UCSD-AML1 (cell line): ENCODE measurements around the gene AUTS2.

Experiments used
- DNase-seq: peaks from one replicate; lab custom pipeline; 2025; ENCODE audit not compliant: unreplicated experiment; lab: John Stamatoyannopoulos, UW

The AUTS2 gene

GRCh38 chr7:69840248-69840647, 242.0 kb downstream of the AUTS2 start:
- DNase-seq: no peak

- no peak for DNase-seq
Observed at GRCh38 chr7:69843653-69844052, 245.4 kb downstream of the AUTS2 start.

GRCh38 chr7:69844264-69844868, 246.1 kb downstream of the AUTS2 start:
- DNase-seq: no peak

GRCh38 chr7:69845721-69846495, 247.6 kb downstream of the AUTS2 start:
- no peak for DNase-seq

GRCh38 chr7:69847921-69848612, 249.8 kb downstream of the AUTS2 start:
- DNase-seq: no peak

GRCh38 chr7:69849268-69849667, 251.0 kb downstream of the AUTS2 start:
- no peak for DNase-seq

- DNase-seq: no peak
Observed at GRCh38 chr7:69857014-69857413, 258.7 kb downstream of the AUTS2 start.

- no peak for DNase-seq
Observed at GRCh38 chr7:69858471-69858870, 260.2 kb downstream of the AUTS2 start.

- DNase-seq: no peak
Observed at GRCh38 chr7:69859342-69859741, 261.1 kb downstream of the AUTS2 start.

- no peak for DNase-seq
Observed at GRCh38 chr7:69860486-69860885, 262.2 kb downstream of the AUTS2 start.

- no peak for DNase-seq
Observed at GRCh38 chr7:69860941-69861622, 262.8 kb downstream of the AUTS2 start.

GRCh38 chr7:69862413-69863064, 264.3 kb downstream of the AUTS2 start:
- DNase-seq: no peak

- DNase-seq: no peak
Observed at GRCh38 chr7:69864274-69864673, 266.0 kb downstream of the AUTS2 start.

GRCh38 chr7:69864822-69865221, 266.5 kb downstream of the AUTS2 start:
- DNase-seq: no peak

- DNase-seq: no peak
Observed at GRCh38 chr7:69868921-69869320, 270.6 kb downstream of the AUTS2 start.

- DNase-seq: no peak
Observed at GRCh38 chr7:69871213-69871885, 273.1 kb downstream of the AUTS2 start.

GRCh38 chr7:69871886-69872569, 273.8 kb downstream of the AUTS2 start:
- DNase-seq: no peak

GRCh38 chr7:69873512-69873911, 275.2 kb downstream of the AUTS2 start:
- DNase-seq: no peak

GRCh38 chr7:69878015-69878414, 279.7 kb downstream of the AUTS2 start:
- DNase-seq: no peak

- DNase-seq: no peak
Observed at GRCh38 chr7:69878591-69878990, 280.3 kb downstream of the AUTS2 start.
